ENCODE results near the gene SDF2L1. TPM values are rescaled to one million over a fixed set of nuclear protein-coding genes. Genes with fewer than 3 reads are reported as not detected.

Gene SDF2L1
- polyA plus RNA-seq, 3 donors, result 31.7 to 46.2 (median 44.7) TPM

- peaks cover 10% of the 10 kb centered on the region for H4K20me1 ChIP-seq (ENCODE audit: insufficient read depth, low read length)
- intact Hi-C loops (cut with micrococcal nuclease), result loop anchor here in 1 of 2 donors (10.0 kb wide), 1 partner anchor 284 kb away; no protein-coding TSS in a partner anchor
- H3K9me3 ChIP-seq (replicated peaks in 1 of 2; ENCODE audit: control insufficient read depth in 1 of 2, insufficient read depth in 1 of 2, low read length in 2 of 2), result no peaks in the 10 kb centered on the region
- peak overlapping the region; percentile 92 for H2AFZ ChIP-seq (ENCODE audit: insufficient read depth, low read depth, low read length, poor library complexity, severe bottlenecking)
- H3K27ac ChIP-seq (ENCODE audit: low read depth in 1 of 2, low read length in 2 of 2), result no peak overlapping the region
- no peak for DNase-seq
- H3K79me2 ChIP-seq (ENCODE audit: insufficient read depth, low read length), result no peaks in the 10 kb centered on the region
- Mint-ChIP-seq H3K27me3 (ENCODE audit: low read depth in 3 of 3) (peaks cover 2 to 5% (median 3%) of the 10 kb centered on the region in 3 donors), H3K27ac (peak overlapping the region in 3 of 7 donors; percentile 26 to 72 (median 40)), H3K9me3 (no peaks in the 10 kb centered on the region), H3K4me1 (peaks cover 23% of the 10 kb centered on the region), H3K36me3 (peaks cover 11 to 22% of the 10 kb centered on the region in 2 donors), H3K4me3 (peak overlapping the region; percentile 83 to 93)
- H3K27me3 ChIP-seq (ENCODE audit: control insufficient read depth in 2 of 2, insufficient read depth in 2 of 2, low read length in 2 of 2), result no peaks in the 10 kb centered on the region
- H3K4me1 ChIP-seq (ENCODE audit: control insufficient read depth in 1 of 2, insufficient read depth in 2 of 2, low read length in 2 of 2), result peaks cover 20 to 28% of the 10 kb centered on the region in 2 donors
- WGBS (ENCODE audit: insufficient coverage), result 0% methylated on average over 5 of the region's 6 CpGs
- H3K36me3 ChIP-seq (replicated peaks in 1 of 2; ENCODE audit: control insufficient read depth in 1 of 2, insufficient read depth in 2 of 2, low read length in 2 of 2), result peaks cover 2 to 9% of the 10 kb centered on the region in 2 donors
- peak overlapping the region; percentile 87 for H3K4me2 ChIP-seq (replicated peaks; ENCODE audit: extremely low read depth, low read length, poor library complexity, severe bottlenecking)
- H3K4me3 ChIP-seq (replicated peaks in 1 of 3; ENCODE audit: low read depth in 2 of 3, low read length in 3 of 3), result peak overlapping the region in 1 of 3 experiments; percentile 77
- H3K9ac ChIP-seq (ENCODE audit: insufficient read depth, low read length, poor library complexity, severe bottlenecking), result peak overlapping the region; percentile 72
- TF ChIP-seq CTCF (IDR thresholded peaks at IDR 0.05), result no peak
These were observed 8.9 kb downstream of the SDF2L1 start for GRCh38 chr22:21650823-21651520.

GRCh38 chr22:21651521-21652009, 9.5 kb downstream of the SDF2L1 start:
- Mint-ChIP-seq H3K9me3 (peaks cover 0 to under 1% (median 0%) of the 10 kb centered on the region in 7 donors), H3K36me3 (peaks cover 7 to 16% of the 10 kb centered on the region in 2 donors), H3K27me3 (ENCODE audit: low read depth in 3 of 3) (peaks cover 2 to 5% (median 4%) of the 10 kb centered on the region in 3 donors), H3K4me1 (peaks cover 25% of the 10 kb centered on the region), H3K4me3 (peak overlapping the region; percentile 83 to 93), H3K27ac (peak overlapping the region; percentile 26 to 91 (median 54))
- Histone ChIP-seq H3K9me3 (replicated peaks in 1 of 2; ENCODE audit: control insufficient read depth in 1 of 2, insufficient read depth in 1 of 2, low read length in 2 of 2) (no peaks in the 10 kb centered on the region), H4K20me1 (ENCODE audit: insufficient read depth, low read length) (peaks cover 6% of the 10 kb centered on the region), H3K27ac (ENCODE audit: low read depth in 1 of 2, low read length in 2 of 2) (peak overlapping the region in 1 of 2 donors; percentile 69), H3K4me3 (replicated peaks in 1 of 3; ENCODE audit: low read depth in 2 of 3, low read length in 3 of 3) (peak overlapping the region; percentile 30 to 77 (median 60)), H3K36me3 (replicated peaks in 1 of 2; ENCODE audit: control insufficient read depth in 1 of 2, insufficient read depth in 2 of 2, low read length in 2 of 2) (peaks cover 2 to 5% of the 10 kb centered on the region in 2 donors), H3K4me2 (replicated peaks; ENCODE audit: extremely low read depth, low read length, poor library complexity, severe bottlenecking) (peak overlapping the region; percentile 87), H2AFZ (ENCODE audit: insufficient read depth, low read depth, low read length, poor library complexity, severe bottlenecking) (peak overlapping the region; percentile 92), H3K4me1 (ENCODE audit: control insufficient read depth in 1 of 2, insufficient read depth in 2 of 2, low read length in 2 of 2) (peaks cover 20 to 30% of the 10 kb centered on the region in 2 donors), H3K9ac (ENCODE audit: insufficient read depth, low read length, poor library complexity, severe bottlenecking) (peak overlapping the region; percentile 72), H3K79me2 (ENCODE audit: insufficient read depth, low read length) (no peaks in the 10 kb centered on the region), H3K27me3 (ENCODE audit: control insufficient read depth in 2 of 2, insufficient read depth in 2 of 2, low read length in 2 of 2) (no peaks in the 10 kb centered on the region)
- intact Hi-C loops (cut with micrococcal nuclease), result loop anchor here in 1 of 2 donors (10.0 kb wide), 1 partner anchor 283 kb away; no protein-coding TSS in a partner anchor
- no peak for DNase-seq
- WGBS (ENCODE audit: insufficient coverage), result under 1% methylated on average over 18 of the region's 29 CpGs
- TF ChIP-seq CTCF (IDR thresholded peaks at IDR 0.05), result no peak

All from CD14-positive monocyte (primary cell).